Measurements from ENCODE around the gene WRAP53. TPM values are rescaled to one million over a fixed set of nuclear protein-coding genes. Genes with fewer than 3 reads are reported as not detected.
A peak's percentile ranks its signal among the peaks of the same experiment; 100 is the strongest.

Gene WRAP53
- total and polyA plus RNA-seq, 2 of the 13 experiments (the other 11 are each of a cell fraction or from before 2014, with no cell fraction given), result 7.0 to 19.5 TPM

GRCh38 chr17:7687908-7688807 is at the start of gene WRAP53 (continued):
- TF ChIP-seq, protein P1, sequence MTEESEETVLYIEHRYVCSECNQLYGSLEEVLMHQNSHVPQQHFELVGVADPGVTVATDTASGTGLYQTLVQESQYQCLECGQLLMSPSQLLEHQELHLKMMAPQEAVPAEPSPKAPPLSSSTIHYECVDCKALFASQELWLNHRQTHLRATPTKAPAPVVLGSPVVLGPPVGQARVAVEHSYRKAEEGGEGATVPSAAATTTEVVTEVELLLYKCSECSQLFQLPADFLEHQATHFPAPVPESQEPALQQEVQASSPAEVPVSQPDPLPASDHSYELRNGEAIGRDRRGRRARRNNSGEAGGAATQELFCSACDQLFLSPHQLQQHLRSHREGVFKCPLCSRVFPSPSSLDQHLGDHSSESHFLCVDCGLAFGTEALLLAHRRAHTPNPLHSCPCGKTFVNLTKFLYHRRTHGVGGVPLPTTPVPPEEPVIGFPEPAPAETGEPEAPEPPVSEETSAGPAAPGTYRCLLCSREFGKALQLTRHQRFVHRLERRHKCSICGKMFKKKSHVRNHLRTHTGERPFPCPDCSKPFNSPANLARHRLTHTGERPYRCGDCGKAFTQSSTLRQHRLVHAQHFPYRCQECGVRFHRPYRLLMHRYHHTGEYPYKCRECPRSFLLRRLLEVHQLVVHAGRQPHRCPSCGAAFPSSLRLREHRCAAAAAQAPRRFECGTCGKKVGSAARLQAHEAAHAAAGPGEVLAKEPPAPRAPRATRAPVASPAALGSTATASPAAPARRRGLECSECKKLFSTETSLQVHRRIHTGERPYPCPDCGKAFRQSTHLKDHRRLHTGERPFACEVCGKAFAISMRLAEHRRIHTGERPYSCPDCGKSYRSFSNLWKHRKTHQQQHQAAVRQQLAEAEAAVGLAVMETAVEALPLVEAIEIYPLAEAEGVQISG (CRISPR knock-in tag; IDR thresholded peaks at IDR 0.05), result peak; percentile 88
- TF ChIP-seq SIX4 (CRISPR knock-in tag; IDR thresholded peaks at IDR 0.05) (peak; percentile 97), ZNF430 (CRISPR knock-in tag; IDR thresholded peaks at IDR 0.05) (no peak), HNRNPLL (IDR thresholded peaks at IDR 0.05; ENCODE audit: low read depth, low read length, poor library complexity, severe bottlenecking) (peak; percentile 89), ERF (CRISPR knock-in tag; IDR thresholded peaks at IDR 0.05) (peak; percentile 66), ZNF446 (CRISPR knock-in tag; IDR thresholded peaks at IDR 0.05) (no peak), ZNF33B (CRISPR knock-in tag; IDR thresholded peaks at IDR 0.05) (no peak), DPF2 (CRISPR knock-in tag; IDR thresholded peaks at IDR 0.05; ENCODE audit: borderline replicate concordance, low read depth) (no peak), ZNF292 (CRISPR knock-in tag; IDR thresholded peaks at IDR 0.05; ENCODE audit: borderline replicate concordance, low read depth) (no peak), ZSCAN20 (CRISPR knock-in tag; IDR thresholded peaks at IDR 0.05; ENCODE audit: borderline replicate concordance) (no peak), AGO1 (IDR thresholded peaks at IDR 0.05; ENCODE audit: low read depth, low read length, poor library complexity, severe bottlenecking) (no peak), ZNF234 (CRISPR knock-in tag; conservative IDR thresholded peaks at IDR 0.05) (no peak), ZNF329 (CRISPR knock-in tag; IDR thresholded peaks at IDR 0.05; ENCODE audit: low read depth) (no peak), CBFB (CRISPR knock-in tag; IDR thresholded peaks at IDR 0.05) (peak; percentile 69; the same call in 1 of the 2 replicates), GABPA (IDR thresholded peaks at IDR 0.05; ENCODE audit: low read depth, low read length) (peak; percentile 36; the same call in 1 of the 2 replicates), GABPA (CRISPR knock-in tag; IDR thresholded peaks at IDR 0.05; ENCODE audit: low read depth) (peak; percentile 84)
- TF ChIP-seq, protein P2, sequence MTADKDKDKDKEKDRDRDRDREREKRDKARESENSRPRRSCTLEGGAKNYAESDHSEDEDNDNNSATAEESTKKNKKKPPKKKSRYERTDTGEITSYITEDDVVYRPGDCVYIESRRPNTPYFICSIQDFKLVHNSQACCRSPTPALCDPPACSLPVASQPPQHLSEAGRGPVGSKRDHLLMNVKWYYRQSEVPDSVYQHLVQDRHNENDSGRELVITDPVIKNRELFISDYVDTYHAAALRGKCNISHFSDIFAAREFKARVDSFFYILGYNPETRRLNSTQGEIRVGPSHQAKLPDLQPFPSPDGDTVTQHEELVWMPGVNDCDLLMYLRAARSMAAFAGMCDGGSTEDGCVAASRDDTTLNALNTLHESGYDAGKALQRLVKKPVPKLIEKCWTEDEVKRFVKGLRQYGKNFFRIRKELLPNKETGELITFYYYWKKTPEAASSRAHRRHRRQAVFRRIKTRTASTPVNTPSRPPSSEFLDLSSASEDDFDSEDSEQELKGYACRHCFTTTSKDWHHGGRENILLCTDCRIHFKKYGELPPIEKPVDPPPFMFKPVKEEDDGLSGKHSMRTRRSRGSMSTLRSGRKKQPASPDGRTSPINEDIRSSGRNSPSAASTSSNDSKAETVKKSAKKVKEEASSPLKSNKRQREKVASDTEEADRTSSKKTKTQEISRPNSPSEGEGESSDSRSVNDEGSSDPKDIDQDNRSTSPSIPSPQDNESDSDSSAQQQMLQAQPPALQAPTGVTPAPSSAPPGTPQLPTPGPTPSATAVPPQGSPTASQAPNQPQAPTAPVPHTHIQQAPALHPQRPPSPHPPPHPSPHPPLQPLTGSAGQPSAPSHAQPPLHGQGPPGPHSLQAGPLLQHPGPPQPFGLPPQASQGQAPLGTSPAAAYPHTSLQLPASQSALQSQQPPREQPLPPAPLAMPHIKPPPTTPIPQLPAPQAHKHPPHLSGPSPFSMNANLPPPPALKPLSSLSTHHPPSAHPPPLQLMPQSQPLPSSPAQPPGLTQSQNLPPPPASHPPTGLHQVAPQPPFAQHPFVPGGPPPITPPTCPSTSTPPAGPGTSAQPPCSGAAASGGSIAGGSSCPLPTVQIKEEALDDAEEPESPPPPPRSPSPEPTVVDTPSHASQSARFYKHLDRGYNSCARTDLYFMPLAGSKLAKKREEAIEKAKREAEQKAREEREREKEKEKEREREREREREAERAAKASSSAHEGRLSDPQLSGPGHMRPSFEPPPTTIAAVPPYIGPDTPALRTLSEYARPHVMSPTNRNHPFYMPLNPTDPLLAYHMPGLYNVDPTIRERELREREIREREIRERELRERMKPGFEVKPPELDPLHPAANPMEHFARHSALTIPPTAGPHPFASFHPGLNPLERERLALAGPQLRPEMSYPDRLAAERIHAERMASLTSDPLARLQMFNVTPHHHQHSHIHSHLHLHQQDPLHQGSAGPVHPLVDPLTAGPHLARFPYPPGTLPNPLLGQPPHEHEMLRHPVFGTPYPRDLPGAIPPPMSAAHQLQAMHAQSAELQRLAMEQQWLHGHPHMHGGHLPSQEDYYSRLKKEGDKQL (CRISPR knock-in tag; IDR thresholded peaks at IDR 0.05; ENCODE audit: low read depth), result no peak
